Panc1 (cell line): ENCODE data around the gene FAM131B. TPM values are rescaled to one million over a fixed set of nuclear protein-coding genes. Genes with fewer than 3 reads are reported as not detected.

Source experiments
- ATAC-seq: fragments of 200-7000 bp; cut with Tn5 transposase; 2 replicates; pipeline ENCODE4 v1.9.1; 2020; ENCODE audit warnings: mild to moderate bottlenecking, moderate library complexity
- BruUV-seq: library from RNA; stranded (reverse); fragments of 400-500 nt; replicated peaks from 2 replicates; lab custom pipeline; 2021; lab: Mats Ljungman, UMichigan
- CTCF ChIA-PET: fragments of 300-600 bp; sonication (Branson Sonifier 250); formaldehyde crosslinking; loops from one replicate; lab custom pipeline; 2022; ENCODE audit warnings: antibody characterized with exemption; lab: Charles Lee
- POLR2A ChIA-PET: fragments of 300-600 bp; sonication (Branson Sonifier 250); formaldehyde crosslinking; loops from one replicate; lab custom pipeline; 2022; ENCODE audit warnings: antibody characterized with exemption; lab: Charles Lee
- DNase-seq: peaks from one replicate; pipeline ENCODE4 v3.0.0-alpha.2; 2010; ENCODE audit warnings: low read depth, low spot score
- H3K27ac ChIP-seq: 2 replicates; pipeline ENCODE4 v1.5.1; 2011; ENCODE audit warnings: mild to moderate bottlenecking, low read length, inconsistent platforms
- H3K27me3 ChIP-seq: fragments of 200-500 bp; sonication (Bioruptor generic); 2 replicates; pipeline ENCODE4 v1.6.0; 2014; ENCODE audit warnings: low read length, inconsistent platforms; ENCODE audit not compliant: control insufficient read depth, insufficient read depth
- H3K36me3 ChIP-seq: fragments of 200-500 bp; sonication (Bioruptor generic); 2 replicates; pipeline ENCODE4 v1.5.1; 2014; ENCODE audit warnings: inconsistent platforms, mild to moderate bottlenecking, low read length, moderate library complexity; ENCODE audit not compliant: control insufficient read depth, insufficient read depth
- H3K4me1 ChIP-seq: 2 replicates; pipeline ENCODE4 v1.5.1; 2011; ENCODE audit warnings: inconsistent platforms, mild to moderate bottlenecking, low read length, moderate library complexity; ENCODE audit not compliant: control insufficient read depth, insufficient read depth
- H3K4me3 ChIP-seq, 2 experiments: 2 replicates each; pipeline ENCODE4 v1.5.1; 2011 to 2012; ENCODE audit warnings: low read depth in 2 of 2, low read length in 2 of 2, mild to moderate bottlenecking in 2 of 2, inconsistent platforms in 1 of 2, moderate library complexity in 1 of 2
- H3K9me3 ChIP-seq: fragments of 200-500 bp; sonication (Bioruptor generic); 2 replicates; pipeline ENCODE4 v1.5.1; 2014; ENCODE audit warnings: low read depth, mild to moderate bottlenecking, inconsistent platforms, low read length, moderate library complexity; ENCODE audit not compliant: control insufficient read depth, insufficient read depth
- POLR2AphosphoS5 ChIP-seq: IDR thresholded peaks from 2 replicates; pipeline ENCODE4 v1.6.1; 2012; ENCODE audit warnings: mild to moderate bottlenecking, low read depth, low read length, moderate library complexity
- SIN3A ChIP-seq: IDR thresholded peaks from 2 replicates; pipeline ENCODE4 v1.6.1; 2012; ENCODE audit warnings: low read depth, mild to moderate bottlenecking, low read length, moderate library complexity, borderline replicate concordance; ENCODE audit not compliant: insufficient read depth
- TCF7L2 ChIP-seq: IDR thresholded peaks from 2 replicates; pipeline ENCODE4 v1.6.1; 2011; ENCODE audit warnings: mild to moderate bottlenecking, low read depth, low read length, inconsistent platforms
- in situ Hi-C: cut with HindIII; loops from 2 replicates; pipeline ENCODE4 v1.10.0; 2016; ENCODE audit warnings: low sequenced_read_pairs, low pct_unique_long_range_greater_than_20kb
- intact Hi-C: fragments of 100-400 bp; cut with micrococcal nuclease; formaldehyde crosslinking; loops from one replicate; pipeline ENCODE4 v1.10.0; 2022; ENCODE audit not compliant: unreplicated experiment
- total RNA-seq: library from RNA; stranded (reverse); gene quantifications from one replicate; pipeline ENCODE4 v1.2.1, GENCODE V29; 2021; ENCODE audit not compliant: unreplicated experiment
- TF ChIP-seq, protein P1 (sequence below), 2 experiments: IDR thresholded peaks; 2 replicates each; pipeline ENCODE4 v1.6.1; 2011 to 2012; ENCODE audit warnings: low read depth in 2 of 2, control low read depth in 1 of 2, low read length in 1 of 2, mild to moderate bottlenecking in 1 of 2, moderate library complexity in 1 of 2; ENCODE audit not compliant: insufficient read depth in 1 of 2
- TF ChIP-seq, protein P2 (sequence below): fragments of 450-650 bp; IDR thresholded peaks from 2 replicates; pipeline ENCODE4 v1.5.1; 2017; ENCODE audit warnings: mild to moderate bottlenecking

FAM131B gene
- total RNA-seq, 1 experiment from 2014 or later = 1.5 TPM

DNA sequence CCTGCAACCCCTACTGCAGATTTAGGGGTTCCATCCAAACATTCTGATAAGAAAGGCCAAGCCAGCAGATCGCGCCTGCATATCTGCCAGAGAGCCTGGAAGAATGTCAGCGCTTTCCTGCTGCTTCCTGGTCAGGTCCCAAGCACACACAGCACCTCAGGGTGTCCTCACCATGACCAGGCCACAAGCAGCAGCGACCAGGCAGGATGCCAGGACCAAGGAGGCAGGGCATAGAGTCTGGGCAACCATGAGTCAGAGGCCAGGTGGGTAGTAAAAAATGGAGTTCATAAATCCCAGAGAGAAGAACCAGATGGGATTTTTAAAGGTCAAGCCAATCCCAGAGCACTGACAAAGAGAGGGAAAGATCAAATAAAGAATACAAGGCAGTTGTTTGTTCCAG is 5.5 kb upstream of the FAM131B start:
- H3K4me1 ChIP-seq = peaks cover 8% of the 10 kb centered on the region; the same call in 1 of the 2 replicates
- DNase-seq (no peak), ATAC-seq (peak; percentile 79)
- H3K9me3 ChIP-seq = no peaks in the 10 kb centered on the region
- CTCF ChIA-PET = no interaction called here
- POLR2A ChIA-PET = no interaction called here
- H3K27me3 ChIP-seq = peaks cover 24% of the 10 kb centered on the region
- TF ChIP-seq SIN3A (no peak), TCF7L2 (no peak), POLR2AphosphoS5 (no peak)
- TF ChIP-seq, protein P1, sequence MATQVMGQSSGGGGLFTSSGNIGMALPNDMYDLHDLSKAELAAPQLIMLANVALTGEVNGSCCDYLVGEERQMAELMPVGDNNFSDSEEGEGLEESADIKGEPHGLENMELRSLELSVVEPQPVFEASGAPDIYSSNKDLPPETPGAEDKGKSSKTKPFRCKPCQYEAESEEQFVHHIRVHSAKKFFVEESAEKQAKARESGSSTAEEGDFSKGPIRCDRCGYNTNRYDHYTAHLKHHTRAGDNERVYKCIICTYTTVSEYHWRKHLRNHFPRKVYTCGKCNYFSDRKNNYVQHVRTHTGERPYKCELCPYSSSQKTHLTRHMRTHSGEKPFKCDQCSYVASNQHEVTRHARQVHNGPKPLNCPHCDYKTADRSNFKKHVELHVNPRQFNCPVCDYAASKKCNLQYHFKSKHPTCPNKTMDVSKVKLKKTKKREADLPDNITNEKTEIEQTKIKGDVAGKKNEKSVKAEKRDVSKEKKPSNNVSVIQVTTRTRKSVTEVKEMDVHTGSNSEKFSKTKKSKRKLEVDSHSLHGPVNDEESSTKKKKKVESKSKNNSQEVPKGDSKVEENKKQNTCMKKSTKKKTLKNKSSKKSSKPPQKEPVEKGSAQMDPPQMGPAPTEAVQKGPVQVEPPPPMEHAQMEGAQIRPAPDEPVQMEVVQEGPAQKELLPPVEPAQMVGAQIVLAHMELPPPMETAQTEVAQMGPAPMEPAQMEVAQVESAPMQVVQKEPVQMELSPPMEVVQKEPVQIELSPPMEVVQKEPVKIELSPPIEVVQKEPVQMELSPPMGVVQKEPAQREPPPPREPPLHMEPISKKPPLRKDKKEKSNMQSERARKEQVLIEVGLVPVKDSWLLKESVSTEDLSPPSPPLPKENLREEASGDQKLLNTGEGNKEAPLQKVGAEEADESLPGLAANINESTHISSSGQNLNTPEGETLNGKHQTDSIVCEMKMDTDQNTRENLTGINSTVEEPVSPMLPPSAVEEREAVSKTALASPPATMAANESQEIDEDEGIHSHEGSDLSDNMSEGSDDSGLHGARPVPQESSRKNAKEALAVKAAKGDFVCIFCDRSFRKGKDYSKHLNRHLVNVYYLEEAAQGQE (IDR thresholded peaks at IDR 0.05; ENCODE audit: insufficient read depth in 1 of 2, low read depth in 2 of 2, low read length in 1 of 2) = no peak
- TF ChIP-seq, protein P2, sequence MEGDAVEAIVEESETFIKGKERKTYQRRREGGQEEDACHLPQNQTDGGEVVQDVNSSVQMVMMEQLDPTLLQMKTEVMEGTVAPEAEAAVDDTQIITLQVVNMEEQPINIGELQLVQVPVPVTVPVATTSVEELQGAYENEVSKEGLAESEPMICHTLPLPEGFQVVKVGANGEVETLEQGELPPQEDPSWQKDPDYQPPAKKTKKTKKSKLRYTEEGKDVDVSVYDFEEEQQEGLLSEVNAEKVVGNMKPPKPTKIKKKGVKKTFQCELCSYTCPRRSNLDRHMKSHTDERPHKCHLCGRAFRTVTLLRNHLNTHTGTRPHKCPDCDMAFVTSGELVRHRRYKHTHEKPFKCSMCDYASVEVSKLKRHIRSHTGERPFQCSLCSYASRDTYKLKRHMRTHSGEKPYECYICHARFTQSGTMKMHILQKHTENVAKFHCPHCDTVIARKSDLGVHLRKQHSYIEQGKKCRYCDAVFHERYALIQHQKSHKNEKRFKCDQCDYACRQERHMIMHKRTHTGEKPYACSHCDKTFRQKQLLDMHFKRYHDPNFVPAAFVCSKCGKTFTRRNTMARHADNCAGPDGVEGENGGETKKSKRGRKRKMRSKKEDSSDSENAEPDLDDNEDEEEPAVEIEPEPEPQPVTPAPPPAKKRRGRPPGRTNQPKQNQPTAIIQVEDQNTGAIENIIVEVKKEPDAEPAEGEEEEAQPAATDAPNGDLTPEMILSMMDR = no peak
- intact Hi-C loops (no loop called here), in situ Hi-C loops (no loop called here)
- BruUV-seq = no TSS peak
- no peaks in the 10 kb centered on the region for H3K36me3 ChIP-seq
- no peak overlapping the region for H3K4me3 ChIP-seq
- no peak overlapping the region for H3K27ac ChIP-seq

DNA sequence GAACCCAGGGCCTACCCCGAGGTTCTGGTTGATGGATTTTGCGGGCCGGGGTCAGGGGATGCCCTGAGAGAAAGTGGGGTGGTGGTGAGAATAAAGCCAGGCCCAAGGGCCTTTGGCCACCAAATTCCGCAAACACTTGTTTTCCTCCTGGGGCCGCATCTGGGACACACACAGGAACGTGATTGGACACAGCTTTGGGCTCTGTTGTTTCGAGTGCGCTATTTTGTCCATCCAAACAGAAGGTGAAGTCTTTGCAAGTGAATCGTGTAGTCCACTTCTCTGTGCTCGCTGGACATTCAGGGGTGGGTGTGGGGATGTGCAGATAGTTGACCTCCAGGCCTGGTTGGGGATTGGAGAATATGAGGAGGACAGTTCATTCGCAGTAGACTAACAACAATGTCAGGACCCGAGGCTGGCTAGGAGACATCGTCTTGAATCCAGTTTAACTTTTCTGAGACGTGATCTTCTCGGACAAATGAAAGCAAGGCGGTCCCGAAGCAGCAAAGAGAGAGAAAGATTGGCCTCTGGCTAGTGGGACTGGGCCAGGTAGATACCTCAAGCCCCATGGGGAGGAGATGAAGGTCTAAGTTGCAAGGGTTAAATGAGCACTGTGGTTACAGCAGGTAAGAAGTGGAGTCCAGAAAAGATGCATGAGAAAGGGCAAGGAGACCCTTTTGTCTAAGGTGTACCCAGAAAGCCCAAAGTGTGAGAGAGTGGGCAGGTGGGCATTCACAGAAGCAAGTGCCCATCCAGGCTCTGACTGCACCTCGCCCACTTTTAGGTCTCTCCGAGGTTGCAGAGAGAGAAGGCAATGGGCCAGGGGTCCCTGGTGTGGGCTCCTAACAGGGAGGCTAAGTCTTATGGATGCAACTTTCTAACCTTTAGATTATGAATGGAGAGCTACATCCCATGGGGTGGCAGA is 764 bp upstream of the FAM131B start:
- ATAC-seq = no peak
- Histone ChIP-seq H3K4me1 (peaks cover 1% of the 10 kb centered on the region; the same call in 1 of the 2 replicates), H3K36me3 (no peaks in the 10 kb centered on the region), H3K4me3 (peak overlapping the region; percentile 6 to 44; a peak in 2 of 4 replicates), H3K27ac (no peak overlapping the region), H3K9me3 (no peaks in the 10 kb centered on the region), H3K27me3 (peaks cover 27% of the 10 kb centered on the region)
- BruUV-seq = no TSS peak
- in situ Hi-C loops (no loop called here), intact Hi-C loops (no loop called here)
- DNase-seq = no peak
- TF ChIP-seq, protein P2 = no peak
- TF ChIP-seq, protein P1 (IDR thresholded peaks at IDR 0.05; ENCODE audit: insufficient read depth in 1 of 2, low read depth in 2 of 2, low read length in 1 of 2) = no peak
- no peak for TF ChIP-seq TCF7L2
- TF ChIP-seq POLR2AphosphoS5 = no peak
- no peak for TF ChIP-seq SIN3A
- CTCF ChIA-PET = no interaction called here
- POLR2A ChIA-PET = no interaction called here
